ENCODE data around the gene MAMDC4.
"Not testable (repeated sequence)": the region's sequence is repeated elsewhere in the genome, so short reads cannot be mapped to it uniquely, and the experiment has no call there.

MAMDC4 gene

DNA sequence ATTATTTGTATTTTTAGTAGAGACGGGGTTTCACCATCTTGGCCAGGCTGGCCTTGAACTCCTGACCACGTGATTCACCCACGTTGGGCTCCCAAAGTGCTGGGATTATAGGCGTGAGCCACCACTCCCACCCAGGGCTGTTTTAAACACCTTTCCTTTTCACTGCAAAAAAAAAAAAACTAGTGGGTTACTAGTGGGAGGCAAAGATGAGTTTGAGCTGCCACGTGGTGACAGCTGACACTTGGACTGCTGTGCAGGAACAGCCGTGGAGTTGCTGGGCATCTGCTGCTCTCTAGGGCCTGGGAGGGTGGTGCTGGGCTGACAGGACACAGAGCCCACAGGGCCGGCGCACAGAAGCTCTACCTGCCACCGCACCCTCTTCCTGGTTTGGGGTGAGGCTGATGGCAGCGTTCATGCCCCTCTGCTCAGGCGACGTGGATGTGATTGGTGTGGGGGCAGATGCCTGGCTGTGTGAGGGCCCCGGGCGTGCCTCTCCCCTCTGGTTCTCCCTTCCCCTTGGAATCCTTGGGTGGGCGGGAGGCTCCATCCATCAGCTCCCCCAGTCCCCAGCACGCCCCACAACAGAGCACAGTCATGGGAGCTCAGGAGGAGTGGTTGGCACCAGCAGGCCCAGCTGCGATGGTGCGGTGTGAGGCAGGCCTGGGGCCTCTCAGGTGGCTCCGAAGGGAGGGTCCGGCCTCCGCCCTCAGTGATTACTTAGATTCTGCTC lies 27.5 kb upstream of the MAMDC4 start:
- no peak for DNase-seq (ENCODE audit: extremely low read depth in 1 of 2, low read depth in 1 of 2)

- DNase-seq (ENCODE audit: extremely low read depth in 1 of 2, low read depth in 1 of 2), result no peak
Observed at GRCh38 chr9:136825295-136826187, 26.6 kb upstream of the MAMDC4 start.

GRCh38 chr9:136826188-136826541 lies 26.0 kb upstream of the MAMDC4 start:
- DNase-seq (ENCODE audit: extremely low read depth in 1 of 2, low read depth in 1 of 2), result no peak

- DNase-seq (ENCODE audit: extremely low read depth in 1 of 2, low read depth in 1 of 2), result no peak
Observed at GRCh38 chr9:136826703-136827582, 25.2 kb upstream of the MAMDC4 start.

DNA sequence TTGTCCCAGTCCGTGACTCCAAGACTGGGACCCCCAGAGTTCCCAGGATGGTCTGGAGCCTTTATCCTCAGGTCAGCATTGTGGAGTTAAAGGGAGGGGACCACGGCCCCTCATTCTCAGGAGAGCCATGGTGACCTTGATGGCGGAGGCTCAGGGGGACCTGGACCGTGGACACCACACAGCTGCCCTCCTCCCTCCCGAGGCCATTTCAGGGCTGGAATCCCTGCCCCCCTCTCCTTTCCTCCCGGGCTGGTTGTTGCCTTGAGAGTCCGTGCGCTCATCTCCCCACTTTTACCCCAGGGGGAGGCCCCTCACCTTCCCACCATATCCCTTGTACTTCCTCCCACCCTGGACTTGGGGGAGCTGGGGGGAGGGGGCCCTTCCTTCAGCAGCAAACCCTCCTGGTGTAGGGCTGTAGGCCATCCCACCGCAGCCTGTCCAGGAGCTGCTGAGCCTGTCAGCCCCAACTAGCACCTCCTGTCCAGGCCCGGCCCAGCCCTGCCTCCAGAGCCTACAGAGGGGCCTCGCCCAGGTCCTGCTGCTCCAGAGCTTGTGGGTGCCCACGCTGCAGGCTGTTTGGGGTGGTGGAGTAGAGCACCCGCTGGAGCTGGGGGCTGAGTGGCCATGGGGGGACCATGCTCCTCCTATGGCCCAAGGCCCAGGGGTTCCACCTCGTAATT lies 24.2 kb upstream of the MAMDC4 start:
- DNase-seq (ENCODE audit: extremely low read depth in 1 of 2, low read depth in 1 of 2), result no peak

- no peak for DNase-seq (ENCODE audit: extremely low read depth in 1 of 2, low read depth in 1 of 2)
Observed at GRCh38 chr9:136828474-136829140, 23.5 kb upstream of the MAMDC4 start.

DNA sequence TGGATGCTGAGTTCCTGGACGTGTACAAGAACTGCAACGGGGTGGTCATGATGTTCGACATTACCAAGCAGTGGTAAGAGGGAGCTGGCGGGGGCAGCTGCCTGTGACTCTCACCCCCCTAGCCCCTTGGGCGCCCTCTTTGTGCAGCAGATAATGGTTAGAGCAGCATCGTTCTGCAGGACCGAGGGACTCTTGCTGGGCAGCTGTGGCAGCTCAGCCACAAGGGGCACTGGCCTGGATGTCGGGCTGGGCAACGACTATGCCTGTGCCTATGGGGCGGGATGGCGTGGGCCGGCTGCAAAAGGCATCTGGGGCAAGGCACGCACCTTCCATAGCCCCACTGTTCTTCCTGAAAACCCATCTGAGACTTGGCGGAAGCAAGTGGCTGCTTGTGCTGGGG lies 22.7 kb upstream of the MAMDC4 start:
- DNase-seq (ENCODE audit: extremely low read depth in 1 of 2, low read depth in 1 of 2), result no peak

GRCh38 chr9:136829981-136830885 lies 21.9 kb upstream of the MAMDC4 start:
- DNase-seq (ENCODE audit: extremely low read depth in 1 of 2, low read depth in 1 of 2), result no peak

DNA sequence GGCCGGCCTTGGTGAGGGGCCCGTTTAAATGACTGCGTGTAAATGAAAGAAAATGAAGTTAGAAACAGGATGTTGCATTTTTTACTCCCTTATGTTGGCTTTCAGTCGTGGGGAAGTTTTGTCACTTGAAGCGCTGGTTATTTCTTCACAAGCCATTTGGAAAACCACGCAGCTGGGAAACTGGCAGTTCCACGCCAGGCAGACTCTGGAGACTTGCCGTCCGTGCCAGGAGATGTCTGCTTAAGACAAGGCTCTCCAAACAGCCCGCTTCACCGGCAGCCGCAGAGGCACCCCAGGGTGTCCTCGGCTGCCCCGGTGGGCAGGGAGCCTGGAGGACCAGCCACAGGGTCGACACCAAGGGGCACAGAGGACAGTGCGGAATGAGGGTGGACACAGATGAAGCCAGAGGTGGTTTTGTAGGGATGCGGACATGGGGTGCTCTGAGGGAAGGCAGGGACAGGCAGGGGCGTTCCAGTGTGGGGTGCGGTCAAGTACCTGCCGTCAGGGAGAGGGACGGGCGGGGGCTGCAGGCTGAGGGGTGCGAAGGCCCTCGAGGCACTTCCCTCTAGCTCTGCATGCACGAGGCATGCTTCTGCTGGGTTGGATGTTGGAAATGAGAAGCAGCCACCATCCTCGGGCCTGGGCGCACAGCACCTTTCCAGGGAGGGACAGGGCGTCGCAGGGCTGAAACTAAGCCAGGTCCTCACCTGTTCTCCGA lies 21.0 kb upstream of the MAMDC4 start:
- no peak for DNase-seq (ENCODE audit: extremely low read depth in 1 of 2, low read depth in 1 of 2)

DNA sequence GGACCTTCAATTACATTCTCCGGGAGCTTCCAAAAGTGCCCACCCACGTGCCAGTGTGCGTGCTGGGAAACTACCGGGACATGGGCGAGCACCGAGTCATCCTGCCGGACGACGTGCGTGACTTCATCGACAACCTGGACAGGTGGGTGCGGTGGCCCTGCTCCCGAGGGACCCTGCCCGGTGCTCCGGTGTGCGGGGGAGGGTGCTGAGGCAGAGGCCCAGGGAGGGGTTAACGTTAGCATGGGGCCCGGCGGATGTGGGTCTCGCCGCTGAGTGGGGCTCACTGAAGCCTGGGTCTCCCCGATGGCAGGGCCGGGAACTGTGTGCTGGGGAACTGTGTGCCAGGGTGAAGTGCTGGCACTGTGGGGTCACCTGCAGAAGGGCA lies 20.4 kb upstream of the MAMDC4 start:
- DNase-seq (ENCODE audit: extremely low read depth in 1 of 2, low read depth in 1 of 2), result no peak

DNA sequence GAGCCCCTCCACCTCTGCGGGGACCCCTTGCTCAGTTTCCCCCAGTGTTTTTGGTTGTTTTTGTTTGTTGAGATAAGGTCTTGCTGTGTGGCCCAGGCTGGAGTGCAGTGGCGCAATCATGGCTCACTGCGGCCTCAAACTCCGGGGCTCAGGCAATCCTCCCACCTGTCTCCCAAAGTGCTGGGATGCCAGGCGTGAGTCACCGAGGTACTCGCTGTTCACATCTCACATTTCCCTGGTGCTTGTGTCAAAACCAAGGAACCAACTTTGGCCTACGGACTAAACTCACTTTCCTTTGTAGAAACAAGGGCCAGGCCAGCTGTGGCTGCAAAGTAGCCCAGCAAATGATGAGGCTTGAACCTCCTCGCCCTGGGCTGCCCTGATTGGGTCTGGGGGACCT lies 19.6 kb upstream of the MAMDC4 start:
- no peak for DNase-seq (ENCODE audit: extremely low read depth in 1 of 2, low read depth in 1 of 2)

- DNase-seq (ENCODE audit: extremely low read depth in 1 of 2, low read depth in 1 of 2), result not testable (repeated sequence)
Observed at GRCh38 chr9:136833381-136834048, 18.6 kb upstream of the MAMDC4 start.

- DNase-seq (ENCODE audit: extremely low read depth in 1 of 2, low read depth in 1 of 2), result no peak
Observed at GRCh38 chr9:136835162-136835931, 16.8 kb upstream of the MAMDC4 start.

DNA sequence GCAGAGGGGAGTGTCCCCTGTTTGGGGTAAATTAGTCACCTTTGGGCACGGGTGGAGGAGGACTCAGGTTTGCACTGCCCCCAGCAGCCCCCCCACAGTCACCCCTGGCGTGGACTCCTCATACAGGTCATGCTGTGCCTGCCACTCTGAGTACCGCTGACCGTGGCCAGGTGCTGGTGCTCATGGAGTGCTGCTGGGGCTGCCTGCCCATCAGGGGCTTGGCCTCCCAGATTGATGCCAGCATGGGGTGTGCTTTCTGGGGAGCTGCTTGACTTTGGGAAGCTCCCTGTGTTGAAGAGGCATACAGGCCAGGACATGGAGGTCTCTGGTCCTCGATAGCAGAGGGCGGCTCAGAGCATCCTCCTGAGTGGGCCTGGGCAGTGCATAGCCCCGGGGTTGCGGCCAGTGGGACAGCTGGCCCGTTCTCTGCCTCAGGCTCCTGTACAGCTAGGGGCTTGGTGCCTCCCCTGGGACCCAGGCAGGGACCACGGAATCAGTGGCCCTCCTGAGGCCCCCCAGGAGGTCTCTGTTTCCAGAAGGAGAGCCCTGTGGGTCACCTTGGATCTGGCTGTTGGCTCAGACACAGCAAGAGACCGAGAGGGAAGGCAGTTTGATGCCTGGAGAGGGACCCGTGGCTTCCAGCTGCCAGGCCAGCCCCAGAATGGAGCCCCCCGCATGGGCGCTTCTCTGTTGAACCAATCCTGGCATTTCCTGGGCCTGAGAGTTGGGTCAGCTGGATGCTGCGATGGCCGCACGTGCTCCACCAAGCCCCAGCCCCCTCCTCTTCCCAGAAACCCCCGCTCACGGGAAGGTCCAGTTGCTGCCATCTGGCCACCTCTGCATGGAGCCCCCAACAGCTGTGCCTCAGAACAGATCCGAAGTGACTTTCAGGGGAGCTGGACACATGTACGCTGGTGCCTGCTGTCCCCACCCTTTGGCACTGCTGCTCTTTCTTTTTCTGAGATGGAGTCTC lies 15.9 kb upstream of the MAMDC4 start:
- no peak for DNase-seq (ENCODE audit: extremely low read depth in 1 of 2, low read depth in 1 of 2)

- no peak for DNase-seq (ENCODE audit: extremely low read depth in 1 of 2, low read depth in 1 of 2)
Observed at GRCh38 chr9:136837146-136837855, 14.8 kb upstream of the MAMDC4 start.
